WERI-Rb-1 (cell line): ENCODE measurements around the gene RAB41.
"Not testable (repeated sequence)": the region's sequence is repeated elsewhere in the genome, so short reads cannot be mapped to it uniquely, and the experiment has no call there.

Experiments
- DNase-seq: peaks from one replicate; pipeline ENCODE4 v3.0.0-alpha.2; 2020
- H3K27ac ChIP-seq: fragments of 250-450 bp; sonication (Bioruptor Pico); 2 replicates; pipeline ENCODE4 v1.5.1; 2020; ENCODE audit warnings: mild to moderate bottlenecking, moderate library complexity
- H3K27me3 ChIP-seq: fragments of 250-450 bp; sonication (Bioruptor Pico); 2 replicates; pipeline ENCODE4 v1.5.1; 2021; ENCODE audit warnings: mild to moderate bottlenecking, low read depth, moderate library complexity; ENCODE audit not compliant: insufficient read depth, severe bottlenecking
- H3K36me3 ChIP-seq: fragments of 250-450 bp; sonication (Bioruptor Pico); 2 replicates; pipeline ENCODE4 v1.5.1; 2020; ENCODE audit warnings: mild to moderate bottlenecking, moderate library complexity
- H3K4me3 ChIP-seq: 2 replicates; pipeline ENCODE4 v1.5.1; 2011; ENCODE audit warnings: low read depth, mild to moderate bottlenecking, control low read depth, low read length
- H3K9me3 ChIP-seq: fragments of 250-450 bp; sonication (Bioruptor Pico); 2 replicates; pipeline ENCODE4 v1.5.1; 2021; ENCODE audit warnings: mild to moderate bottlenecking, moderate library complexity; ENCODE audit not compliant: severe bottlenecking
- CTCF ChIP-seq: IDR thresholded peaks from 2 replicates; pipeline ENCODE4 v1.5.1; 2011; ENCODE audit warnings: low read depth, mild to moderate bottlenecking, control low read depth, inconsistent platforms, low read length

Gene RAB41

GRCh38 chrX:70281951-70282350, at the start of gene RAB41:
Gene RAB41 (plus strand): TSS chrX:70282172. CDS start chrX:70282218, 46 bp downstream.
- Histone ChIP-seq H3K36me3 (peaks cover 3% of the 10 kb centered on the region; the same call in 1 of the 2 replicates), H3K27ac (no peak within 1 kb of the TSS), H3K4me3 (no peak within 1 kb of the TSS), H3K27me3 (no peaks in the 10 kb centered on the region), H3K9me3 (peaks cover 2% of the 10 kb centered on the region)
- DNase-seq: no peak
- no peak for TF ChIP-seq CTCF

DNA sequence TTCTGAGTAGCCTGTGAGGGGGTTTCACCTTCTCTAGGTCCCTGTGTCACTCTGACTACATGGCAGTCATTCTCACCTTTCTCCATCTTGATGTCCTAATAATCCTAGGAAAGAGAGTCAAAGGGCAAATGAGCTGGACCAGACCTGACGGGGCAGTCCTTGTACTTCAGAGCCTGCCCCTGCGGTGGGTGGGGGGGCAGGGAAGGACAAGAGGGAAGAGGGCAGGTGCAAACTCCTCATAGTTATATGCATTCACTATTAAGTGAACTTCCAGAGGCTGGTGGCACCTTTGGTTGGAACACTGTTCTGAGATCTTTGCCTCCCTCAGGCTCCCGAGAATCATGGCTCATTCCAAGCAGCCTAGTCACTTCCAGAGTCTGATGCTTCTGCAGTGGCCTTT, 47.6 kb upstream of the RAB41 start, which contains the start of gene AWAT1:
TSS of gene AWAT1 (plus strand) at position 301 of the 400 bp plus-strand sequence. CDS start at position 342, 41 bp downstream.
- no peak for DNase-seq
- TF ChIP-seq CTCF: no peak
- Histone ChIP-seq H3K27ac (no peak within 1 kb of the TSS), H3K36me3 (no peaks in the 10 kb centered on the region), H3K9me3 (no peaks in the 10 kb centered on the region), H3K4me3 (no peak within 1 kb of the TSS), H3K27me3 (no peaks in the 10 kb centered on the region)

- H3K27me3 ChIP-seq: peaks cover 9% of the 10 kb centered on the region
- DNase-seq: no peak
- no peaks in the 10 kb centered on the region for H3K9me3 ChIP-seq
- no peak overlapping the region for H3K27ac ChIP-seq
- no peaks in the 10 kb centered on the region for H3K36me3 ChIP-seq
- TF ChIP-seq CTCF: no peak
- no peak overlapping the region for H3K4me3 ChIP-seq
Measured at GRCh38 chrX:70240751-70241150, 41.2 kb upstream of the RAB41 start.

DNA sequence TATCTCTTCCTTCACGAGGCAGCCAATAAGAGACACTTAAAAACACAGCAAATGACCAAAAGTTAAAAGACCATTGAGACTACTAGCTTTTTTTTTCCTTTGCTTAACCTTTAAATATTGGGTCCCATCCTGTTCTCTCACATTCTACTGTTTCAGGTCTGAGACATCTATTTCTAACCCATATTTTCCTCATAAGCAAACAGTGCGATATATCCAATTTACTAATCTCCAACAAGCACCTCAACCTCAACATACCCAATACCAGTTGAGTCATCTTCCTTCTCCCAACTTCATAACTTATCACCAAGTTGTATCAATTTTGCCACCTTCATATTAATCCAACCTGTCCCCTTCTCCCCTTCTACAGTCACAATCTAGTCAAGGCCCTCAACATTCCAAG, 40.5 kb upstream of the RAB41 start:
- Histone ChIP-seq H3K9me3 (no peaks in the 10 kb centered on the region), H3K27ac (no peak overlapping the region), H3K27me3 (peaks cover 9% of the 10 kb centered on the region), H3K36me3 (no peaks in the 10 kb centered on the region), H3K4me3 (no peak overlapping the region)
- TF ChIP-seq CTCF: no peak
- DNase-seq: no peak

DNA sequence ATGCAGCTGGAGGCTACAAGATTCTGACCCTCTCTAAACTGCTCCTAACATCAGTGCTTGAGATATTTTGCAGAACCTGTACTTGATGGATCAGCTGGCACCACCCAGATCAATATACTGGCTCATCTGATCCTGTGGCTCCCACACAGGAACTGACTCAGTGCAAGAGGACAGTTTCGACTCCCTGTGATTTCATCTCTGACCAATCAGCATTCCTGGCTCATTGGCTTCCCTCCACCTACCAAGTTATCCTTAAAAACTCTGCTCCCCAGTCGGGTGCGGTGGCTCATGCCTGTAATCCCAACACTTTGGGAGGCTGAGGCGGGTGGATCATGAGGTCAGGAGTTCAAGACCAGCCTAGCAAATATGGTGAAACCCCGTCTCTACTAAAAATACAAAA, 38.4 kb upstream of the RAB41 start:
- not testable (repeated sequence) for H3K36me3 ChIP-seq, H3K27ac ChIP-seq, H3K4me3 ChIP-seq, H3K9me3 ChIP-seq, H3K27me3 ChIP-seq, DNase-seq

GRCh38 chrX:70244881-70245280, 37.1 kb upstream of the RAB41 start:
- H3K27ac ChIP-seq: no peak overlapping the region
- peaks cover 9% of the 10 kb centered on the region for H3K27me3 ChIP-seq
- no peaks in the 10 kb centered on the region for H3K9me3 ChIP-seq
- DNase-seq: no peak
- H3K4me3 ChIP-seq: no peak overlapping the region
- H3K36me3 ChIP-seq: no peaks in the 10 kb centered on the region
- TF ChIP-seq CTCF: no peak
